ENCODE measurements around the gene NAALADL2. TPM values are rescaled to one million over a fixed set of nuclear protein-coding genes. Genes with fewer than 3 reads are reported as not detected.

Gene NAALADL2
- total RNA-seq, 4 donors from 2014 or later: 0.26 to 218 (median 17.4) TPM

DNA sequence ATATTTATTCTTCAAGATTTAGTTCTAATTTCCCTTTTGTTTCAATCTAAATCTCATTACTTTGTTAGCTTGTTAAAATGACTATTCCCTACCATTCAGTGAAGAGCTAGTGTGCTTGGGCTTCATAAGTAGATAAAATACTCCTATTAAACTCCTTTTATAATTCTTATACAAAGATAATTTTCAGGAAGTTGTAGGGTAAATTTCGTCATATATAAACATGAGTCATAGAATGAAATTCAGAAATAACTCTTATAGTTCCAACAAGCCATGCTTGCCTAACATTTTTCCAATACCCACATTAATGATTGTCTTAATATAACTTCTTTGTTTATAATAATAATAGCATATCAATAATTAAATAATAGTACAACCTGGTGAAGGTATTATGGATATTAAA lies 407.3 kb downstream of the NAALADL2 start:
- no peaks in the 10 kb centered on the region for H3K36me3 ChIP-seq
- no peaks in the 10 kb centered on the region for H3K9me3 ChIP-seq
- no peak overlapping the region for H3K4me3 ChIP-seq
- no peaks in the 10 kb centered on the region for H3K4me1 ChIP-seq
- intact Hi-C loops (cut with DNase I; ENCODE audit: low total_unique reads): no loop called here
- no peak for TF ChIP-seq POLR2A (IDR thresholded peaks at IDR 0.05)
- TF ChIP-seq, protein P1, sequence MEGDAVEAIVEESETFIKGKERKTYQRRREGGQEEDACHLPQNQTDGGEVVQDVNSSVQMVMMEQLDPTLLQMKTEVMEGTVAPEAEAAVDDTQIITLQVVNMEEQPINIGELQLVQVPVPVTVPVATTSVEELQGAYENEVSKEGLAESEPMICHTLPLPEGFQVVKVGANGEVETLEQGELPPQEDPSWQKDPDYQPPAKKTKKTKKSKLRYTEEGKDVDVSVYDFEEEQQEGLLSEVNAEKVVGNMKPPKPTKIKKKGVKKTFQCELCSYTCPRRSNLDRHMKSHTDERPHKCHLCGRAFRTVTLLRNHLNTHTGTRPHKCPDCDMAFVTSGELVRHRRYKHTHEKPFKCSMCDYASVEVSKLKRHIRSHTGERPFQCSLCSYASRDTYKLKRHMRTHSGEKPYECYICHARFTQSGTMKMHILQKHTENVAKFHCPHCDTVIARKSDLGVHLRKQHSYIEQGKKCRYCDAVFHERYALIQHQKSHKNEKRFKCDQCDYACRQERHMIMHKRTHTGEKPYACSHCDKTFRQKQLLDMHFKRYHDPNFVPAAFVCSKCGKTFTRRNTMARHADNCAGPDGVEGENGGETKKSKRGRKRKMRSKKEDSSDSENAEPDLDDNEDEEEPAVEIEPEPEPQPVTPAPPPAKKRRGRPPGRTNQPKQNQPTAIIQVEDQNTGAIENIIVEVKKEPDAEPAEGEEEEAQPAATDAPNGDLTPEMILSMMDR (IDR thresholded peaks at IDR 0.05): no peak
- no peak overlapping the region for H3K27ac ChIP-seq
- H3K27me3 ChIP-seq: no peaks in the 10 kb centered on the region
- no peak for DNase-seq

GRCh38 chr3:175267121-175267531 lies 408.0 kb downstream of the NAALADL2 start:
- Histone ChIP-seq H3K27me3 (no peaks in the 10 kb centered on the region), H3K36me3 (no peaks in the 10 kb centered on the region), H3K9me3 (no peaks in the 10 kb centered on the region), H3K4me1 (no peaks in the 10 kb centered on the region), H3K27ac (no peak overlapping the region), H3K4me3 (no peak overlapping the region)
- no peak for DNase-seq
- no peak for TF ChIP-seq POLR2A (IDR thresholded peaks at IDR 0.05)
- TF ChIP-seq, protein P1 (IDR thresholded peaks at IDR 0.05): no peak
- intact Hi-C loops (cut with DNase I; ENCODE audit: low total_unique reads): no loop called here

- H3K9me3 ChIP-seq: no peaks in the 10 kb centered on the region
- no peak for DNase-seq
- no peaks in the 10 kb centered on the region for H3K4me1 ChIP-seq
- no peak overlapping the region for H3K27ac ChIP-seq
- no peaks in the 10 kb centered on the region for H3K36me3 ChIP-seq
- intact Hi-C loops (cut with DNase I; ENCODE audit: low total_unique reads): no loop called here
- no peaks in the 10 kb centered on the region for H3K27me3 ChIP-seq
- H3K4me3 ChIP-seq: no peak overlapping the region
- TF ChIP-seq, protein P1 (IDR thresholded peaks at IDR 0.05): no peak
- no peak for TF ChIP-seq POLR2A (IDR thresholded peaks at IDR 0.05)
Measured at GRCh38 chr3:175267561-175267960, 408.4 kb downstream of the NAALADL2 start.

GRCh38 chr3:175269394-175269793 lies 410.3 kb downstream of the NAALADL2 start:
- TF ChIP-seq, protein P1 (IDR thresholded peaks at IDR 0.05): no peak
- no peak for TF ChIP-seq POLR2A (IDR thresholded peaks at IDR 0.05)
- intact Hi-C loops (cut with DNase I; ENCODE audit: low total_unique reads): no loop called here
- Histone ChIP-seq H3K9me3 (no peaks in the 10 kb centered on the region), H3K4me3 (no peak overlapping the region), H3K27me3 (no peaks in the 10 kb centered on the region), H3K27ac (no peak overlapping the region), H3K36me3 (no peaks in the 10 kb centered on the region), H3K4me1 (no peaks in the 10 kb centered on the region)
- no peak for DNase-seq

- Histone ChIP-seq H3K9me3 (no peaks in the 10 kb centered on the region), H3K4me1 (no peaks in the 10 kb centered on the region), H3K4me3 (no peak overlapping the region), H3K27me3 (no peaks in the 10 kb centered on the region), H3K36me3 (no peaks in the 10 kb centered on the region), H3K27ac (no peak overlapping the region)
- DNase-seq: no peak
- TF ChIP-seq, protein P1 (IDR thresholded peaks at IDR 0.05): no peak
- TF ChIP-seq POLR2A (IDR thresholded peaks at IDR 0.05): no peak
- intact Hi-C loops (cut with DNase I; ENCODE audit: low total_unique reads): no loop called here
Measured at GRCh38 chr3:175270198-175270837, 411.2 kb downstream of the NAALADL2 start.

Data from uterus (tissue), 4 donors.